Kidney (tissue), 14 donors: ENCODE results near the gene ADI1. TPM values are rescaled to one million over a fixed set of nuclear protein-coding genes. Genes with fewer than 3 reads are reported as not detected.

Source experiments
- DNase-seq, 5 donors: peaks; one replicate each; pipeline ENCODE4 v3.0.0-alpha.2; 2013 to 2020
- FAIRE-seq: peaks from 2 replicates; lab custom pipeline; 2012; peaks lifted over from hg19 to GRCh38; lab: Jason Lieb, UNC
- H3K27ac ChIP-seq, 2 donors: one replicate each; pipeline ENCODE4 v1.7.0; 2013; ENCODE audit warnings: low read depth in 2 of 2, low read length in 2 of 2, inconsistent platforms in 1 of 2
- H3K27me3 ChIP-seq: one replicate; pipeline ENCODE4 v1.7.1; 2013; ENCODE audit warnings: low read length, inconsistent platforms; ENCODE audit not compliant: control insufficient read depth, insufficient read depth
- H3K36me3 ChIP-seq, 3 donors: one replicate each; pipeline versions ENCODE4 v1.7.0 to v1.7.1; 2013; ENCODE audit warnings: low read length in 3 of 3, control low read depth in 1 of 3, inconsistent platforms in 1 of 3; ENCODE audit not compliant: insufficient read depth in 3 of 3, control insufficient read depth in 2 of 3
- H3K4me1 ChIP-seq, 3 donors: one replicate each; pipeline versions ENCODE4 v1.7.0 to v1.7.1; 2013; ENCODE audit warnings: low read length in 3 of 3, inconsistent platforms in 1 of 3, low read depth in 1 of 3; ENCODE audit not compliant: control insufficient read depth in 2 of 3, insufficient read depth in 2 of 3
- H3K4me3 ChIP-seq, 3 donors: one replicate each; pipeline versions ENCODE4 v1.7.0 to v1.8.1; 2013; ENCODE audit warnings: low read length in 3 of 3, control low read depth in 1 of 3, inconsistent platforms in 1 of 3
- H3K9ac ChIP-seq, 3 donors: one replicate each; pipeline versions ENCODE4 v1.7.0 to v1.7.1; 2013; ENCODE audit warnings: low read length in 3 of 3, control low read depth in 1 of 3, inconsistent platforms in 1 of 3
- H3K9me3 ChIP-seq, 3 donors: one replicate each; pipeline versions ENCODE4 v1.7.0 to v1.7.1; 2013; ENCODE audit warnings: low read length in 3 of 3, control low read depth in 1 of 3, inconsistent platforms in 1 of 3; ENCODE audit not compliant: control insufficient read depth in 2 of 3, insufficient read depth in 1 of 3
- CTCF ChIP-seq: IDR thresholded peaks from 3 replicates; pipeline ENCODE4 v1.5.1; 2012; ENCODE audit warnings: mild to moderate bottlenecking, moderate library complexity, borderline replicate concordance; ENCODE audit not compliant: insufficient read depth; ENCODE audit errors: extremely low read depth
- intact Hi-C: fragments of 100-400 bp; cut with DNase I; formaldehyde crosslinking; loops from one replicate; pipeline ENCODE4 v1.11.1; 2022
- polyA plus RNA-seq: library from polyadenylated mRNA; stranded (reverse); fragments of 350-450 nt; fragmentation: Illumina TruSeq; extraction: RNeasy Lipid Tissue Mini Kit (QIAGEN cat#74804); gene quantifications from one replicate; pipeline ENCODE4 v1.2.3, GENCODE V29; 2014; ENCODE audit warnings: low read depth, low replicate concordance; ENCODE audit not compliant: insufficient read depth
- total RNA-seq: library from RNA; stranded (reverse); fragmentation: NEBNext Ultra II Directional; extraction: Animal tissue kit (Norgen Biotek cat#: 25700); gene quantifications from one replicate; pipeline ENCODE4 v1.2.1, GENCODE V29; 2021
- donor health status: control.
- donor health status: control.
- donor health status: control.
- donor health status: control.
- donor health status: control.
- donor health status: DM: yes; HTN: yes; CAD: no.
- donor health status: Normal renal cell carcinoma (clear cell type).

The ADI1 gene
- total and polyA plus RNA-seq, 2 donors from 2014 or later = 74.0 to 236 TPM

- no peak for TF ChIP-seq CTCF
- no peak overlapping the region for H3K4me3 ChIP-seq
- intact Hi-C loops = no loop called here
- peaks cover 8 to 58% (median 47%) of the 10 kb centered on the region in 3 donors for H3K36me3 ChIP-seq
- H3K27ac ChIP-seq = no peak overlapping the region
- H3K27me3 ChIP-seq = no peaks in the 10 kb centered on the region
- DNase-seq = no peak
- no peak overlapping the region for H3K9ac ChIP-seq
- H3K4me1 ChIP-seq = no peaks in the 10 kb centered on the region
- no peaks in the 10 kb centered on the region for H3K9me3 ChIP-seq
- no peak for FAIRE-seq
These were observed 26.6 kb upstream of the ADI1 start for GRCh38 chr2:3545788-3546478.

GRCh38 chr2:3543023-3543683, 23.8 kb upstream of the ADI1 start:
- Histone ChIP-seq H3K27ac (no peak overlapping the region), H3K36me3 (peaks cover 7 to 41% (median 31%) of the 10 kb centered on the region in 3 donors), H3K9ac (no peak overlapping the region), H3K9me3 (no peaks in the 10 kb centered on the region), H3K27me3 (no peaks in the 10 kb centered on the region), H3K4me3 (no peak overlapping the region), H3K4me1 (no peaks in the 10 kb centered on the region)
- FAIRE-seq (no peak), DNase-seq (no peak)
- intact Hi-C loops = no loop called here
- TF ChIP-seq CTCF = no peak

- no peaks in the 10 kb centered on the region for H3K27me3 ChIP-seq
- no peak overlapping the region for H3K4me3 ChIP-seq
- peaks cover 4 to 37% (median 25%) of the 10 kb centered on the region in 3 donors for H3K36me3 ChIP-seq
- TF ChIP-seq CTCF = no peak
- FAIRE-seq = no peak
- intact Hi-C loops = no loop called here
- no peak overlapping the region for H3K27ac ChIP-seq
- H3K4me1 ChIP-seq = peaks cover 0 to under 1% (median 0%) of the 10 kb centered on the region in 3 donors
- H3K9ac ChIP-seq = no peak overlapping the region
- no peaks in the 10 kb centered on the region for H3K9me3 ChIP-seq
- no peak for DNase-seq
These were observed 22.8 kb upstream of the ADI1 start for GRCh38 chr2:3542107-3542506.
